Neural cell (in vitro differentiated cells): Measurements from ENCODE around the gene MICAL2.

Experiments used
- EP300 ChIP-seq: fragments of 450-650 bp; conservative IDR thresholded peaks from 2 replicates; pipeline ENCODE4 v1.6.1; 2014; ENCODE audit warnings: antibody characterized with exemption, mild to moderate bottlenecking, moderate library complexity; ENCODE audit not compliant: poor library complexity, severe bottlenecking
- EZH2 ChIP-seq: fragments of 200-600, 300-800 bp; shearing (Covaris generic), sonication (generic); IDR thresholded peaks from 2 replicates; pipeline ENCODE4 v1.6.1; 2014; ENCODE audit warnings: antibody characterized with exemption, low read length, borderline replicate concordance, mild to moderate bottlenecking; ENCODE audit not compliant: insufficient read depth, poor library complexity, severe bottlenecking
- MXI1 ChIP-seq: fragments of 450-650 bp; conservative IDR thresholded peaks from 2 replicates; pipeline ENCODE4 v1.6.1; 2014; ENCODE audit warnings: antibody characterized with exemption, mild to moderate bottlenecking; ENCODE audit not compliant: poor library complexity, severe bottlenecking
- POLR2AphosphoS5 ChIP-seq: IDR thresholded peaks from 2 replicates; pipeline ENCODE4 v1.6.1; 2012
- RAD21 ChIP-seq: fragments of 450-650 bp; conservative IDR thresholded peaks from 2 replicates; pipeline ENCODE4 v1.6.1; 2014; ENCODE audit warnings: antibody characterized with exemption, mild to moderate bottlenecking, moderate library complexity
- SMC3 ChIP-seq: fragments of 450-650 bp; conservative IDR thresholded peaks from 2 replicates; pipeline ENCODE4 v1.6.1; 2014; ENCODE audit warnings: antibody characterized with exemption, mild to moderate bottlenecking, moderate library complexity; ENCODE audit not compliant: poor library complexity
- TF ChIP-seq, protein P1 (sequence below): IDR thresholded peaks from 2 replicates; pipeline ENCODE4 v1.6.1; 2012; ENCODE audit warnings: borderline replicate concordance
- TF ChIP-seq, protein P2 (sequence below): fragments of 450-650 bp; IDR thresholded peaks from 2 replicates; pipeline ENCODE4 v1.5.1; 2014; ENCODE audit warnings: antibody characterized with exemption, mild to moderate bottlenecking, moderate library complexity; ENCODE audit not compliant: poor library complexity, severe bottlenecking

DNA sequence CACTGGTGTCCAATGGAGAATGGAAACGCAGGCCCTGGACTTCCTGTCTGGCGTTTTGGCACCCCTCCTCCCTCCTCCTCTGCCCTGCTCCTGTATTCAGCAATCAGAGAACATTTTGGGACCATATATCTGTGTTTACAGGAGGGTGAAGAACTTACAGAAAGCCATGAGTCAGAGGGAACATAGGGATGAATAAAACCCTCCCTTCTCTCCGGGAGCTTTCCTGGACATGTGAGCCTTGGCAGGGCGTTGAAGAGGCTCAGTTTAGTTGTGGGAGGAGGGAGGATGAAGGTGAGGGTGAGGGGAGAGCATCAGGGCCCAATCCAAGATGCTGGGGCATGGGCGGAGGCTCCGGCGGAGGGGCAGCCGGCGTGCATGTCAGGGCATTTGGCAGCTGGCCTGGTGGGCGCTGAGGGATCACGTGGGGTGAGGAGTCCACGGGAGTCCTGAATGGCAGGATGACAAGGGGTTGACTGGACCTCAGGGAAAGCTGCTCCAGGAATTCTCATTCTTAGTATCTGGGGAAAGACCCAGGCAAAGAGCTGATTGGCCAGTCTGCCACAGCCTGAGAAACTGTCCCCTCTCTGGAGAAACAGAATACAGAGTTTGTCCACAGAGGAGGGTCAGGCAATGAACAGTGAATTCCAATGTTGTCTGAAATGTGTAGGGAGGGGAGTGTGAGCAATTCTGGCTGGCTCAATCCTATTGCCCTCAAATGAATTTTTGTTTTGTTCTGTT is 28.9 kb downstream of the MICAL2 start:
- TF ChIP-seq, protein P1, sequence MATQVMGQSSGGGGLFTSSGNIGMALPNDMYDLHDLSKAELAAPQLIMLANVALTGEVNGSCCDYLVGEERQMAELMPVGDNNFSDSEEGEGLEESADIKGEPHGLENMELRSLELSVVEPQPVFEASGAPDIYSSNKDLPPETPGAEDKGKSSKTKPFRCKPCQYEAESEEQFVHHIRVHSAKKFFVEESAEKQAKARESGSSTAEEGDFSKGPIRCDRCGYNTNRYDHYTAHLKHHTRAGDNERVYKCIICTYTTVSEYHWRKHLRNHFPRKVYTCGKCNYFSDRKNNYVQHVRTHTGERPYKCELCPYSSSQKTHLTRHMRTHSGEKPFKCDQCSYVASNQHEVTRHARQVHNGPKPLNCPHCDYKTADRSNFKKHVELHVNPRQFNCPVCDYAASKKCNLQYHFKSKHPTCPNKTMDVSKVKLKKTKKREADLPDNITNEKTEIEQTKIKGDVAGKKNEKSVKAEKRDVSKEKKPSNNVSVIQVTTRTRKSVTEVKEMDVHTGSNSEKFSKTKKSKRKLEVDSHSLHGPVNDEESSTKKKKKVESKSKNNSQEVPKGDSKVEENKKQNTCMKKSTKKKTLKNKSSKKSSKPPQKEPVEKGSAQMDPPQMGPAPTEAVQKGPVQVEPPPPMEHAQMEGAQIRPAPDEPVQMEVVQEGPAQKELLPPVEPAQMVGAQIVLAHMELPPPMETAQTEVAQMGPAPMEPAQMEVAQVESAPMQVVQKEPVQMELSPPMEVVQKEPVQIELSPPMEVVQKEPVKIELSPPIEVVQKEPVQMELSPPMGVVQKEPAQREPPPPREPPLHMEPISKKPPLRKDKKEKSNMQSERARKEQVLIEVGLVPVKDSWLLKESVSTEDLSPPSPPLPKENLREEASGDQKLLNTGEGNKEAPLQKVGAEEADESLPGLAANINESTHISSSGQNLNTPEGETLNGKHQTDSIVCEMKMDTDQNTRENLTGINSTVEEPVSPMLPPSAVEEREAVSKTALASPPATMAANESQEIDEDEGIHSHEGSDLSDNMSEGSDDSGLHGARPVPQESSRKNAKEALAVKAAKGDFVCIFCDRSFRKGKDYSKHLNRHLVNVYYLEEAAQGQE = no peak
- TF ChIP-seq EZH2 = no peak
- TF ChIP-seq, protein P2, sequence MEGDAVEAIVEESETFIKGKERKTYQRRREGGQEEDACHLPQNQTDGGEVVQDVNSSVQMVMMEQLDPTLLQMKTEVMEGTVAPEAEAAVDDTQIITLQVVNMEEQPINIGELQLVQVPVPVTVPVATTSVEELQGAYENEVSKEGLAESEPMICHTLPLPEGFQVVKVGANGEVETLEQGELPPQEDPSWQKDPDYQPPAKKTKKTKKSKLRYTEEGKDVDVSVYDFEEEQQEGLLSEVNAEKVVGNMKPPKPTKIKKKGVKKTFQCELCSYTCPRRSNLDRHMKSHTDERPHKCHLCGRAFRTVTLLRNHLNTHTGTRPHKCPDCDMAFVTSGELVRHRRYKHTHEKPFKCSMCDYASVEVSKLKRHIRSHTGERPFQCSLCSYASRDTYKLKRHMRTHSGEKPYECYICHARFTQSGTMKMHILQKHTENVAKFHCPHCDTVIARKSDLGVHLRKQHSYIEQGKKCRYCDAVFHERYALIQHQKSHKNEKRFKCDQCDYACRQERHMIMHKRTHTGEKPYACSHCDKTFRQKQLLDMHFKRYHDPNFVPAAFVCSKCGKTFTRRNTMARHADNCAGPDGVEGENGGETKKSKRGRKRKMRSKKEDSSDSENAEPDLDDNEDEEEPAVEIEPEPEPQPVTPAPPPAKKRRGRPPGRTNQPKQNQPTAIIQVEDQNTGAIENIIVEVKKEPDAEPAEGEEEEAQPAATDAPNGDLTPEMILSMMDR = no peak
- TF ChIP-seq SMC3 = no peak
- no peak for TF ChIP-seq EP300
- TF ChIP-seq RAD21 = no peak
- TF ChIP-seq POLR2AphosphoS5 = no peak
- TF ChIP-seq MXI1 = no peak
